ENCODE results near the gene SH3BGRL2.

SH3BGRL2 gene

GRCh38 chr6:79634491-79635231 is 3.5 kb downstream of the SH3BGRL2 start:
- no peaks in the 10 kb centered on the region for H3K9me3 ChIP-seq (replicated peaks; ENCODE audit: insufficient read depth, low read length)
- no peaks in the 10 kb centered on the region for H3K9me2 ChIP-seq (replicated peaks; ENCODE audit: insufficient read depth, low read length)
- H3K4me2 ChIP-seq (ENCODE audit: low read depth, low read length): no peak overlapping the region
- H4K20me1 ChIP-seq (ENCODE audit: insufficient read depth, low read length): no peaks in the 10 kb centered on the region
- peaks cover 10% of the 10 kb centered on the region; the same call in 1 of the 2 replicates for H3K4me1 ChIP-seq (ENCODE audit: low read length)
- H3K36me3 ChIP-seq (replicated peaks; ENCODE audit: insufficient read depth, low read length): no peaks in the 10 kb centered on the region
- H3K9ac ChIP-seq (ENCODE audit: low read length): no peak overlapping the region
- H3F3A ChIP-seq (ENCODE audit: insufficient read depth, low read length): peaks cover 3% of the 10 kb centered on the region; the same call in 1 of the 2 replicates
- H3K4me3 ChIP-seq (ENCODE audit: low read length): no peak overlapping the region
- DNase-seq: no peak
- H3K27me3 ChIP-seq (replicated peaks; ENCODE audit: insufficient read depth, low read length): no peaks in the 10 kb centered on the region
- no peaks in the 10 kb centered on the region for H3K79me2 ChIP-seq (ENCODE audit: low read length)
- TF ChIP-seq EZH2 (optimal IDR thresholded peaks at IDR 0.05; ENCODE audit: low read depth, low read length) (no peak), CTCF (IDR thresholded peaks at IDR 0.05; ENCODE audit: low read length) (no peak), EZH2phosphoT487 (IDR thresholded peaks at IDR 0.05; ENCODE audit: low read length) (no peak)
- H3K27ac ChIP-seq (ENCODE audit: low read length): no peak overlapping the region
- H2AFZ ChIP-seq (ENCODE audit: low read length): no peak overlapping the region

- Histone ChIP-seq H3K4me1 (ENCODE audit: low read length) (peaks cover 16% of the 10 kb centered on the region; the same call in 1 of the 2 replicates), H3K9ac (ENCODE audit: low read length) (no peak overlapping the region), H3K27me3 (replicated peaks; ENCODE audit: insufficient read depth, low read length) (no peaks in the 10 kb centered on the region), H3F3A (ENCODE audit: insufficient read depth, low read length) (peaks cover under 1% of the 10 kb centered on the region; the same call in 1 of the 2 replicates), H3K27ac (ENCODE audit: low read length) (no peak overlapping the region), H3K79me2 (ENCODE audit: low read length) (no peaks in the 10 kb centered on the region), H3K9me3 (replicated peaks; ENCODE audit: insufficient read depth, low read length) (no peaks in the 10 kb centered on the region), H3K36me3 (replicated peaks; ENCODE audit: insufficient read depth, low read length) (no peaks in the 10 kb centered on the region), H3K9me2 (replicated peaks; ENCODE audit: insufficient read depth, low read length) (no peaks in the 10 kb centered on the region), H3K4me3 (ENCODE audit: low read length) (no peak overlapping the region), H3K4me2 (ENCODE audit: low read depth, low read length) (no peak overlapping the region), H2AFZ (ENCODE audit: low read length) (no peak overlapping the region), H4K20me1 (ENCODE audit: insufficient read depth, low read length) (no peaks in the 10 kb centered on the region)
- no peak for DNase-seq
- no peak for TF ChIP-seq EZH2phosphoT487 (IDR thresholded peaks at IDR 0.05; ENCODE audit: low read length)
- no peak for TF ChIP-seq CTCF (IDR thresholded peaks at IDR 0.05; ENCODE audit: low read length)
- TF ChIP-seq EZH2 (optimal IDR thresholded peaks at IDR 0.05; ENCODE audit: low read depth, low read length): no peak
These were observed 4.1 kb downstream of the SH3BGRL2 start for GRCh38 chr6:79635232-79635543.

GRCh38 chr6:79636673-79637072 is 5.5 kb downstream of the SH3BGRL2 start:
- no peaks in the 10 kb centered on the region for H3K9me2 ChIP-seq (replicated peaks; ENCODE audit: insufficient read depth, low read length)
- no peaks in the 10 kb centered on the region for H3F3A ChIP-seq (ENCODE audit: insufficient read depth, low read length)
- no peak overlapping the region for H3K27ac ChIP-seq (ENCODE audit: low read length)
- no peaks in the 10 kb centered on the region for H3K9me3 ChIP-seq (replicated peaks; ENCODE audit: insufficient read depth, low read length)
- H3K4me3 ChIP-seq (ENCODE audit: low read length): no peak overlapping the region
- peaks cover 16% of the 10 kb centered on the region; the same call in 1 of the 2 replicates for H3K4me1 ChIP-seq (ENCODE audit: low read length)
- no peak overlapping the region for H2AFZ ChIP-seq (ENCODE audit: low read length)
- no peak overlapping the region for H3K4me2 ChIP-seq (ENCODE audit: low read depth, low read length)
- H3K9ac ChIP-seq (ENCODE audit: low read length): no peak overlapping the region
- TF ChIP-seq EZH2phosphoT487 (IDR thresholded peaks at IDR 0.05; ENCODE audit: low read length): no peak
- no peak for TF ChIP-seq CTCF (IDR thresholded peaks at IDR 0.05; ENCODE audit: low read length)
- TF ChIP-seq EZH2 (optimal IDR thresholded peaks at IDR 0.05; ENCODE audit: low read depth, low read length): no peak
- H4K20me1 ChIP-seq (ENCODE audit: insufficient read depth, low read length): no peaks in the 10 kb centered on the region
- DNase-seq: no peak
- no peaks in the 10 kb centered on the region for H3K36me3 ChIP-seq (replicated peaks; ENCODE audit: insufficient read depth, low read length)
- H3K27me3 ChIP-seq (replicated peaks; ENCODE audit: insufficient read depth, low read length): no peaks in the 10 kb centered on the region
- no peaks in the 10 kb centered on the region for H3K79me2 ChIP-seq (ENCODE audit: low read length)

Data from MM.1S (cell line).